Measurements from ENCODE around the gene SERTM1. TPM values are rescaled to one million over a fixed set of nuclear protein-coding genes. Genes with fewer than 3 reads are reported as not detected.

Gene SERTM1
- total and polyA plus RNA-seq, 10 of the 15 experiments (the other 5 are each of a cell fraction or from before 2014, with no cell fraction given) = not detected

DNA sequence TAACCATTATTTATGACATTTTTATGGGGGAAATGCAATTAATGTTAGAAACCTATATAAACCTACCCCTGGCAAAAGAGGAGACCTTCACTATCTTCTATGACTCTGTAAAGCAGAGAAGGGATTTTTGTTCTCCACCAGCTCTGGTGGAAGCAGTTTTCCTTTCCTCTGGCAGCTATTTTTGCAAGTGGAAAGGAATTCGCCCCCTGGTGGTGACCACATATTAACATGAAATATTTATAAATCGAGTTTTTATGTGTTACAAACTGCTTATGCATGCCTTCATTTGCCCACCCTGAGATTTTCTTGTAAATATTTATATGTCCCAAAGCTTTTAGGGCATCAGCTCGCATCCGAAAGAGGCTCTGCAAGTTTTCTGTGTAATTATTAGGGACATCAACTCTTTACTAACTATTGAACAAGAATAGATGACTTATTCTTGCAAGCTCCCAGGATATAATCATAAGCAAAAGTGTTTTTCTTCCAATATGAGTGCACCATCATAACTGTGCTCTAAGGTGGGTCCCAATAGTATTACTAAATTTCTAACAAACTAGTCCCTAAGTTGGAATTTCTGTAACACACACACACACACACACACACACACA, 62.4 kb downstream of the SERTM1 start:
- H3K4me1 ChIP-seq (ENCODE audit: control insufficient read depth, insufficient read depth, low read length) = no peaks in the 10 kb centered on the region
- TF ChIP-seq, protein P1, sequence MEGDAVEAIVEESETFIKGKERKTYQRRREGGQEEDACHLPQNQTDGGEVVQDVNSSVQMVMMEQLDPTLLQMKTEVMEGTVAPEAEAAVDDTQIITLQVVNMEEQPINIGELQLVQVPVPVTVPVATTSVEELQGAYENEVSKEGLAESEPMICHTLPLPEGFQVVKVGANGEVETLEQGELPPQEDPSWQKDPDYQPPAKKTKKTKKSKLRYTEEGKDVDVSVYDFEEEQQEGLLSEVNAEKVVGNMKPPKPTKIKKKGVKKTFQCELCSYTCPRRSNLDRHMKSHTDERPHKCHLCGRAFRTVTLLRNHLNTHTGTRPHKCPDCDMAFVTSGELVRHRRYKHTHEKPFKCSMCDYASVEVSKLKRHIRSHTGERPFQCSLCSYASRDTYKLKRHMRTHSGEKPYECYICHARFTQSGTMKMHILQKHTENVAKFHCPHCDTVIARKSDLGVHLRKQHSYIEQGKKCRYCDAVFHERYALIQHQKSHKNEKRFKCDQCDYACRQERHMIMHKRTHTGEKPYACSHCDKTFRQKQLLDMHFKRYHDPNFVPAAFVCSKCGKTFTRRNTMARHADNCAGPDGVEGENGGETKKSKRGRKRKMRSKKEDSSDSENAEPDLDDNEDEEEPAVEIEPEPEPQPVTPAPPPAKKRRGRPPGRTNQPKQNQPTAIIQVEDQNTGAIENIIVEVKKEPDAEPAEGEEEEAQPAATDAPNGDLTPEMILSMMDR (IDR thresholded peaks at IDR 0.05 in 2 of 3, conservative IDR thresholded peaks at IDR 0.05 in 1 of 3; ENCODE audit: control insufficient read depth in 2 of 3, extremely low read depth in 1 of 3, insufficient read depth in 1 of 3, low read depth in 3 of 3, low read length in 3 of 3) = peak; percentile 48 to 62 (median 56)
- TF ChIP-seq MTA3 (IDR thresholded peaks at IDR 0.05; ENCODE audit: borderline replicate concordance, low read length) (no peak), BACH1 (IDR thresholded peaks at IDR 0.05; ENCODE audit: borderline replicate concordance) (no peak), SMC3 (IDR thresholded peaks at IDR 0.05; ENCODE audit: borderline replicate concordance, low read length) (peak; percentile 77), RUNX3 (IDR thresholded peaks at IDR 0.05; ENCODE audit: low read length) (0 out of 2 replicates have a peak, but pooled peaks have one; percentile 14), RAD21 (IDR thresholded peaks at IDR 0.05; ENCODE audit: insufficient read depth, low read depth, low read length) (peak; percentile 56)
- intact Hi-C loops (cut with micrococcal nuclease; ENCODE audit: unreplicated experiment) (loop anchor here (1.0 to 2.0 kb wide), 3 partner anchors 316 to 453 kb away; partner anchors contain the start of gene SPART), in situ Hi-C loops (cut with MboI) (no loop called here)
- H2AFZ ChIP-seq (ENCODE audit: control insufficient read depth, low read depth, low read length) = no peak overlapping the region
- CTCF ChIA-PET = interaction anchor here (0.6 to 6.1 kb wide), 26 partner anchors 9 to 759 kb away, joined by 3 to 69 read pairs (median 4); partner anchors contain the start of gene SPART
- RAD21 ChIA-PET (ENCODE audit: unreplicated experiment) = interaction anchor here (0.6 to 2.3 kb wide), 8 partner anchors 282 to 453 kb away, joined by 3 to 8 read pairs (median 6); no protein-coding TSS in a partner anchor
- FAIRE-seq (no peak), DNase-seq (ENCODE audit: low read depth, low spot score) (no peak), ATAC-seq (no peak)
- 0% methylated on average over 4 of the region's 4 CpGs for WGBS (ENCODE audit: insufficient coverage, insufficient replicate concordance, low lambda C conversion rate, missing lambda C conversion rate)
- H4K20me1 ChIP-seq (ENCODE audit: control insufficient read depth, insufficient read depth) = no peaks in the 10 kb centered on the region
- SMC1A ChIA-PET (ENCODE audit: uncharacterized antibody, unreplicated experiment) = interaction anchor here (0.7 to 6.4 kb wide), 13 partner anchors 14 to 452 kb away, joined by 3 to 46 read pairs (median 3); no protein-coding TSS in a partner anchor
- no peak overlapping the region for H3K4me2 ChIP-seq (ENCODE audit: control insufficient read depth, insufficient read depth)
- H3K9me3 ChIP-seq (replicated peaks; ENCODE audit: control insufficient read depth, insufficient read depth, low read length) = no peaks in the 10 kb centered on the region
- H3K36me3 ChIP-seq (ENCODE audit: control insufficient read depth in 2 of 2, insufficient read depth in 2 of 2, low read length in 1 of 2) = no peaks in the 10 kb centered on the region
- no peak overlapping the region for H3K4me3 ChIP-seq
- no peak overlapping the region for H3K9ac ChIP-seq (ENCODE audit: control insufficient read depth, insufficient read depth, low read length)
- no peaks in the 10 kb centered on the region for H3K27me3 ChIP-seq (replicated peaks in 1 of 2; ENCODE audit: control insufficient read depth in 2 of 2, insufficient read depth in 2 of 2, low read length in 1 of 2)
- POLR2A ChIA-PET = interaction anchor here (0.6 kb wide), 1 partner anchor 240 kb away, joined by 4 read pairs; no protein-coding TSS in a partner anchor
- no TSS peak for BruUV-seq (replicated peaks)
- no peak overlapping the region for H3K27ac ChIP-seq (ENCODE audit: control insufficient read depth, insufficient read depth)
- no peaks in the 10 kb centered on the region for H3K79me2 ChIP-seq (ENCODE audit: control insufficient read depth, insufficient read depth, low read length)

All from GM12878 (cell line).